ENCODE results near the gene STMND1. TPM values are rescaled to one million over a fixed set of nuclear protein-coding genes. Genes with fewer than 3 reads are reported as not detected.
A peak's percentile ranks its signal among the peaks of the same experiment; 100 is the strongest.

The STMND1 gene
- total RNA-seq, 2 donors from 2014 or later: not detected

GRCh38 chr6:17157617-17158016 is 55.8 kb downstream of the STMND1 start:
- H3K4me1 ChIP-seq (ENCODE audit: control insufficient read depth in 1 of 2, low read depth in 2 of 2): no peaks in the 10 kb centered on the region
- H3K36me3 ChIP-seq: no peaks in the 10 kb centered on the region
- H3K27ac ChIP-seq: no peak overlapping the region
- H3K9me3 ChIP-seq: no peaks in the 10 kb centered on the region
- no peak overlapping the region for H3K4me3 ChIP-seq
- DNase-seq (ENCODE audit: low spot score) (no peak), ATAC-seq (ENCODE audit: insufficient number of reproducible peaks, low FRiP score, low read depth) (no peak)
- no peaks in the 10 kb centered on the region for H3K27me3 ChIP-seq (replicated peaks; ENCODE audit: insufficient read depth)
- no peak for TF ChIP-seq CTCF (IDR thresholded peaks at IDR 0.05)

GRCh38 chr6:17159240-17159639 is 57.4 kb downstream of the STMND1 start:
- ATAC-seq (ENCODE audit: insufficient number of reproducible peaks, low FRiP score, low read depth) (no peak), DNase-seq (ENCODE audit: low spot score) (no peak)
- no peak overlapping the region for H3K27ac ChIP-seq
- no peak overlapping the region for H3K4me3 ChIP-seq
- no peak for TF ChIP-seq CTCF (IDR thresholded peaks at IDR 0.05)
- H3K36me3 ChIP-seq: no peaks in the 10 kb centered on the region
- H3K27me3 ChIP-seq (replicated peaks; ENCODE audit: insufficient read depth): no peaks in the 10 kb centered on the region
- H3K4me1 ChIP-seq (ENCODE audit: control insufficient read depth in 1 of 2, low read depth in 2 of 2): no peaks in the 10 kb centered on the region
- H3K9me3 ChIP-seq: no peaks in the 10 kb centered on the region

GRCh38 chr6:17161076-17161475 is 59.2 kb downstream of the STMND1 start:
- ATAC-seq (ENCODE audit: insufficient number of reproducible peaks, low FRiP score, low read depth): no peak

GRCh38 chr6:17165383-17165782 is 63.5 kb downstream of the STMND1 start:
- no peak for TF ChIP-seq CTCF (IDR thresholded peaks at IDR 0.05)
- Histone ChIP-seq H3K4me3 (no peak overlapping the region), H3K27ac (no peak overlapping the region), H3K9me3 (no peaks in the 10 kb centered on the region), H3K27me3 (replicated peaks; ENCODE audit: insufficient read depth) (no peaks in the 10 kb centered on the region), H3K4me1 (ENCODE audit: control insufficient read depth in 1 of 2, low read depth in 2 of 2) (no peaks in the 10 kb centered on the region), H3K36me3 (no peaks in the 10 kb centered on the region)
- no peak for ATAC-seq (ENCODE audit: insufficient number of reproducible peaks, low FRiP score, low read depth)
- no peak for DNase-seq (ENCODE audit: low spot score)

More at GRCh38 chr6:17161076-17161475, 59.2 kb downstream of the STMND1 start:
- Histone ChIP-seq H3K27me3 (replicated peaks; ENCODE audit: insufficient read depth) (no peaks in the 10 kb centered on the region), H3K4me1 (ENCODE audit: control insufficient read depth in 1 of 2, low read depth in 2 of 2) (no peaks in the 10 kb centered on the region), H3K4me3 (no peak overlapping the region), H3K36me3 (no peaks in the 10 kb centered on the region), H3K27ac (no peak overlapping the region), H3K9me3 (no peaks in the 10 kb centered on the region)
- no peak for TF ChIP-seq CTCF (IDR thresholded peaks at IDR 0.05)
- no peak for DNase-seq (ENCODE audit: low spot score)

GRCh38 chr6:17167327-17167979 is 65.6 kb downstream of the STMND1 start:
- TF ChIP-seq CTCF (IDR thresholded peaks at IDR 0.05): peak; percentile 28
- no peak for DNase-seq (ENCODE audit: low spot score)

More at GRCh38 chr6:17167327-17167979, 65.6 kb downstream of the STMND1 start:
- Histone ChIP-seq H3K27ac (no peak overlapping the region), H3K27me3 (replicated peaks; ENCODE audit: insufficient read depth) (no peaks in the 10 kb centered on the region), H3K4me3 (no peak overlapping the region), H3K4me1 (ENCODE audit: control insufficient read depth in 1 of 2, low read depth in 2 of 2) (no peaks in the 10 kb centered on the region), H3K9me3 (no peaks in the 10 kb centered on the region), H3K36me3 (no peaks in the 10 kb centered on the region)
- no peak for ATAC-seq (ENCODE audit: insufficient number of reproducible peaks, low FRiP score, low read depth)

Data from thoracic aorta (tissue), 2 donors.